CD14-positive monocyte (primary cell): Measurements from ENCODE around the gene AP4S1. TPM values are rescaled to one million over a fixed set of nuclear protein-coding genes. Genes with fewer than 3 reads are reported as not detected.

Experiments
- DNase-seq, 3 donors: peaks; one replicate each; pipeline ENCODE4 v3.0.0-alpha.2; 2011 to 2022
- H2AFZ ChIP-seq: 2 replicates; pipeline ENCODE4 v1.6.0; 2012; ENCODE audit warnings: mild to moderate bottlenecking, low read depth, low read length, inconsistent platforms; ENCODE audit not compliant: insufficient read depth, poor library complexity, severe bottlenecking
- H3K27ac ChIP-seq, 2 donors: 1 replicate in 1 of 2; 2 replicates in 1 of 2; pipeline ENCODE4 v1.5.1; 2012 to 2013; ENCODE audit warnings: low read length in 2 of 2, control low read depth in 1 of 2, inconsistent platforms in 1 of 2, low read depth in 1 of 2, mild to moderate bottlenecking in 1 of 2
- H3K27me3 ChIP-seq, 2 donors: one replicate each; pipeline versions ENCODE4 v1.6.0 to v1.6.1; 2011 to 2013; ENCODE audit warnings: low read length in 2 of 2; ENCODE audit not compliant: control insufficient read depth in 2 of 2, insufficient read depth in 2 of 2
- H3K36me3 ChIP-seq, 2 donors: replicated peaks in 1 of 2; 1 replicate in 1 of 2; 2 replicates in 1 of 2; pipeline versions ENCODE4 v1.5.1 to v1.6.1; 2012 to 2013; ENCODE audit warnings: low read length in 2 of 2, control low read depth in 1 of 2, inconsistent platforms in 1 of 2, mild to moderate bottlenecking in 1 of 2; ENCODE audit not compliant: insufficient read depth in 2 of 2, control insufficient read depth in 1 of 2
- H3K4me1 ChIP-seq, 2 donors: 1 replicate in 1 of 2; 2 replicates in 1 of 2; pipeline versions ENCODE4 v1.5.1 to v1.6.1; 2012 to 2013; ENCODE audit warnings: low read length in 2 of 2, control low read depth in 1 of 2, inconsistent platforms in 1 of 2, mild to moderate bottlenecking in 1 of 2, moderate library complexity in 1 of 2; ENCODE audit not compliant: insufficient read depth in 2 of 2, control insufficient read depth in 1 of 2
- H3K4me2 ChIP-seq: replicated peaks from 2 replicates; pipeline ENCODE3; 2012; ENCODE audit warnings: low read length, moderate library complexity, mild to moderate bottlenecking; ENCODE audit not compliant: poor library complexity, severe bottlenecking; ENCODE audit errors: extremely low read depth
- H3K4me3 ChIP-seq, 3 experiments: fragments of 200-600 bp in 1 of 3; sonication (generic) in 1 of 3; replicated peaks in 1 of 3; 1 replicate in 2 of 3; 2 replicates in 1 of 3; pipeline ENCODE4 v1.5.1; 2011 to 2013; ENCODE audit warnings: low read length in 3 of 3, mild to moderate bottlenecking in 3 of 3, control low read depth in 2 of 3, low read depth in 2 of 3, inconsistent platforms in 1 of 3, moderate library complexity in 1 of 3
- H3K79me2 ChIP-seq: 2 replicates; pipeline ENCODE4 v1.6.0; 2012; ENCODE audit warnings: mild to moderate bottlenecking, control low read depth, inconsistent platforms, low read length, moderate library complexity; ENCODE audit not compliant: insufficient read depth
- H3K9ac ChIP-seq: 2 replicates; pipeline ENCODE4 v1.6.0; 2017; ENCODE audit warnings: low read length, mild to moderate bottlenecking; ENCODE audit not compliant: insufficient read depth, poor library complexity, severe bottlenecking
- H3K9me3 ChIP-seq, 2 donors: replicated peaks in 1 of 2; 1 replicate in 1 of 2; 2 replicates in 1 of 2; pipeline versions ENCODE4 v1.5.1 to v1.6.1; 2012 to 2013; ENCODE audit warnings: low read length in 2 of 2, control low read depth in 1 of 2; ENCODE audit not compliant: control insufficient read depth in 1 of 2, insufficient read depth in 1 of 2
- H4K20me1 ChIP-seq: 2 replicates; pipeline ENCODE4 v1.6.0; 2012; ENCODE audit warnings: mild to moderate bottlenecking, low read length, control low read depth, moderate library complexity; ENCODE audit not compliant: insufficient read depth
- H3K27ac Mint-ChIP-seq, 7 donors: one replicate each; pipeline ENCODE4 v1.8.0; 2020; ENCODE audit warnings: mild to moderate bottlenecking in 7 of 7, mixed read lengths in 7 of 7, moderate library complexity in 6 of 7, inconsistent platforms in 2 of 7
- H3K27me3 Mint-ChIP-seq, 3 donors: one replicate each; pipeline ENCODE4 v1.8.0; 2021 to 2022; ENCODE audit warnings: low read depth in 3 of 3, mild to moderate bottlenecking in 3 of 3, mixed read lengths in 3 of 3, moderate library complexity in 3 of 3, inconsistent platforms in 1 of 3
- H3K36me3 Mint-ChIP-seq, 2 donors: one replicate each; pipeline ENCODE4 v1.8.0; 2020; ENCODE audit warnings: mixed read lengths in 2 of 2, inconsistent platforms in 1 of 2, mild to moderate bottlenecking in 1 of 2
- H3K4me1 Mint-ChIP-seq: one replicate; pipeline ENCODE4 v1.8.0; 2020; ENCODE audit warnings: mild to moderate bottlenecking, mixed read lengths
- H3K4me3 Mint-ChIP-seq, 2 donors: one replicate each; pipeline ENCODE4 v1.8.0; 2020; ENCODE audit warnings: mild to moderate bottlenecking in 2 of 2, mixed read lengths in 2 of 2, moderate library complexity in 1 of 2
- H3K9me3 Mint-ChIP-seq, 7 donors: one replicate each; pipeline ENCODE4 v1.8.0; 2020 to 2022; ENCODE audit warnings: mixed read lengths in 7 of 7, mild to moderate bottlenecking in 6 of 7, moderate library complexity in 6 of 7, inconsistent platforms in 2 of 7
- CTCF ChIP-seq: fragments of 200-600 bp; IDR thresholded peaks from one replicate; pipeline ENCODE4 v1.8.0; 2022; ENCODE audit warnings: antibody characterized with exemption, mild to moderate bottlenecking
- WGBS: methylation state at CpG from one replicate; pipeline ENCODE4 v1.1.5; 2013; ENCODE audit warnings: missing lambda C conversion rate; ENCODE audit not compliant: insufficient coverage; 5-methylcytosine and 5-hydroxymethylcytosine counted together
- intact Hi-C, 2 donors: fragments of 100-400 bp; cut with micrococcal nuclease; formaldehyde crosslinking; loops; one replicate each; pipeline versions ENCODE4 v1.15.0 to v1.15.1; 2023
- polyA plus RNA-seq, 3 donors: library from polyadenylated mRNA; depleted of rRNA in 1 of 3; unstranded in 2 of 3; stranded (reverse) in 1 of 3; fragments of 300-500 nt in 2 of 3; fragments of >200 nt in 1 of 3; fragmentation: Illumina TruSeq in 2 of 3; gene quantifications; 1 replicate in 2 of 3; 2 replicates in 1 of 3; pipeline ENCODE4 v1.2.3, GENCODE V29; 2012 to 2021

Gene AP4S1
- polyA plus RNA-seq, 3 donors, result 1.7 to 5.1 (median 2.8) TPM

DNA sequence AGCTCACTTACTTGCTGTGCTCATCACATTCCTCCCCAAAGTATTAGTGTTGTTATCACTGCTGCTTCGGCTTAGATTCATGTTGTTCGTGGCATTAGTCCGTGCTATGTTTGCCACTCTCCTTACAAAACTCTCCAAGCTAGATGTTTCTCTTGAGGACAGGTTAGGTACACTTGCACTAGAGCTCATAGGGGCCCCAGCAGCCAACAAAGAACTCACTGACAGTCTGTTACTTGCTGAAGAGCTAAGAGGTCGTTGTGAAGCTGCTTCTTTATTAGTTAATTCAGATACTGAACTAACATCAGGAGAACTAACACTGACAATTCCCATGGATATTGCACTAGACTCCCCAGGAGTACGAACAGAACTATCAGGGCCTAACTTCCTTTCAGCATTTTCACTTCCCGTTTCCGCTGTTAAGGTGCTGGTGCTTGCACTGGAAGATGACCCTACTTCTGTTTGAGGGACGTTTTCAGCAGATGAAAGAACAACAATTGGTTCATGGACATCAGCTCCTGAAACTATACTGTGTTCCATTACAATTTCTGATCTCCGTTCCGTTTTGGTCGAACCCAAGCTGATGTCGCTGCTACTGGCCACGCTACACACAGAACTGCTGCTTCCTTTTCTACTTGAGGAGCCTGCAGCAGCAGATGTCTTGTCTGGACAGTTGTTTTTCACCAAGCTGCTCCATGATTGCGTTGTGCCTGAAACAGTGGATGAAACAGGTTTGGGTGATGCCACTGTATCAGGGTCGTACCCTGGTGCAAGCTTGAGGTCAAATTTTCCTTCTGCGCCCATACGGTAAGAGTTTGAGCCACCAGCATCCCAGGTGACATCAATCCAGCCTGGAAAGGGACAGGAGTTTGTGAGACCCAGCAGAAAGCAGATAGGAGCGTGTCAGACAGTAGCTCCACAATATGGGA lies 103.4 kb downstream of the AP4S1 start:
- Histone ChIP-seq H3K79me2 (peaks cover 10% of the 10 kb centered on the region), H3K9me3 (no peaks in the 10 kb centered on the region), H3K36me3 (peaks cover 79 to 96% of the 10 kb centered on the region in 2 donors), H3K4me2 (no peak overlapping the region), H2AFZ (no peak overlapping the region), H3K27ac (peak overlapping the region in 1 of 2 donors; percentile 17), H3K27me3 (no peaks in the 10 kb centered on the region), H4K20me1 (peaks cover 30% of the 10 kb centered on the region), H3K4me1 (peaks cover 4 to 7% of the 10 kb centered on the region in 2 donors), H3K9ac (no peak overlapping the region), H3K4me3 (no peak overlapping the region)
- TF ChIP-seq CTCF, result no peak
- Mint-ChIP-seq H3K36me3 (peaks cover 60 to 77% of the 10 kb centered on the region in 2 donors), H3K4me3 (no peak overlapping the region), H3K9me3 (no peaks in the 10 kb centered on the region), H3K4me1 (peaks cover 11% of the 10 kb centered on the region), H3K27ac (peak overlapping the region in 6 of 7 donors; percentile 46 to 69 (median 54)), H3K27me3 (peaks cover 0 to 1% (median 0%) of the 10 kb centered on the region in 3 donors)
- peak; percentile 25 to 60 (median 56) for DNase-seq
- intact Hi-C loops, result no loop called here
- WGBS, result 61% methylated on average over 14 of the region's 18 CpGs

DNA sequence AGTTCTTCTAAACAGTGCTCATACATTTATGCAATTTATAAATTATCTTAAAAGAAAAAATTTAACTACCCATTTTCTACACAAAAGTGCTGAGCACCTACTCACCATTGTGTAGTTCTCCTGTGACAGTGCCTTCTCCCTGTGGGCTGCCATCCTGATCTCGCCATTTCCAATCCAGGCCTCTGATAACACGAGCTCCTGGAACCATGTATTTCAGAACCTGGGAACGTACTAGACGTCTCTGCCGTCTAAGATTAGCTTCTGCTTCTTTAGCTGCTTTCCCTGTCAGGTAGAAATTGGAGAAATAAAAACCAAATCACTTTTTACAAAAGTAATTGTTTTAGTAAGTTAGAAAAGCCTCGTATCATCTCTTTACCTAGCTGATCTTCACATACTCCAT lies 107.7 kb downstream of the AP4S1 start:
- Mint-ChIP-seq H3K27me3 (no peaks in the 10 kb centered on the region), H3K4me3 (no peak overlapping the region), H3K36me3 (peaks cover 63 to 80% of the 10 kb centered on the region in 2 donors), H3K27ac (peak overlapping the region in 2 of 7 donors; percentile 21 to 75), H3K4me1 (peaks cover 11% of the 10 kb centered on the region), H3K9me3 (no peaks in the 10 kb centered on the region)
- H3K27me3 ChIP-seq, result no peaks in the 10 kb centered on the region
- no peaks in the 10 kb centered on the region for H3K9me3 ChIP-seq
- H3K79me2 ChIP-seq, result peaks cover 11% of the 10 kb centered on the region
- H3K4me2 ChIP-seq, result no peak overlapping the region
- peaks cover 38% of the 10 kb centered on the region for H4K20me1 ChIP-seq
- H3K9ac ChIP-seq, result no peak overlapping the region
- H3K4me3 ChIP-seq, result no peak overlapping the region
- intact Hi-C loops, result no loop called here
- no peak for DNase-seq
- peaks cover 4 to 7% of the 10 kb centered on the region in 2 donors for H3K4me1 ChIP-seq
- H2AFZ ChIP-seq, result no peak overlapping the region
- 100% methylated on average over 1 of the region's 6 CpGs for WGBS
- H3K27ac ChIP-seq, result no peak overlapping the region
- peaks cover 76 to 96% of the 10 kb centered on the region in 2 donors for H3K36me3 ChIP-seq
- no peak for TF ChIP-seq CTCF
